Lower lobe of right lung (tissue), 2 donors: ENCODE data around the gene HDAC4. TPM values are rescaled to one million over a fixed set of nuclear protein-coding genes. Genes with fewer than 3 reads are reported as not detected.

ENCODE experiments used
- ATAC-seq, 2 donors: fragments of 200-7000 bp; cut with Tn5 transposase; one replicate each; pipeline ENCODE4 v1.9.1; 2020 to 2022; ENCODE audit warnings: mild to moderate bottlenecking in 2 of 2, moderate library complexity in 2 of 2
- DNase-seq: peaks from one replicate; pipeline ENCODE4 v3.0.0-alpha.2; 2020
- H3K27ac ChIP-seq: fragments of 200-600 bp; one replicate; pipeline ENCODE4 v1.8.0; 2022
- H3K27me3 ChIP-seq: fragments of 200-600 bp; one replicate; pipeline ENCODE4 v1.8.0; 2022; ENCODE audit warnings: low read depth
- H3K36me3 ChIP-seq: fragments of 200-600 bp; one replicate; pipeline ENCODE4 v1.8.0; 2022; ENCODE audit warnings: mild to moderate bottlenecking
- H3K4me1 ChIP-seq: fragments of 200-600 bp; one replicate; pipeline ENCODE4 v1.8.0; 2022
- H3K4me3 ChIP-seq: fragments of 200-600 bp; one replicate; pipeline ENCODE4 v1.8.0; 2022; ENCODE audit warnings: mild to moderate bottlenecking
- H3K9me3 ChIP-seq: fragments of 200-600 bp; one replicate; pipeline ENCODE4 v1.8.0; 2022
- intact Hi-C: fragments of 100-400 bp; cut with DNase I; formaldehyde crosslinking; loops from one replicate; pipeline ENCODE4 v1.11.0; 2022
- total RNA-seq: library from RNA; stranded (reverse); fragmentation: NEBNext Ultra II Directional; extraction: Animal tissue kit (Norgen Biotek cat#: 25700); gene quantifications from one replicate; pipeline ENCODE4 v1.2.1, GENCODE V29; 2021
- TF ChIP-seq, protein P1 (sequence below): fragments of 200-600 bp; IDR thresholded peaks from one replicate; pipeline ENCODE4 v1.8.0; 2022; ENCODE audit warnings: antibody characterized with exemption, mild to moderate bottlenecking
- donor health status: DM: no; HTN: yes; CAD: no; lungs with severe emphysema.

The HDAC4 gene
- total RNA-seq, 1 donor from 2014 or later = 44.9 TPM

DNA sequence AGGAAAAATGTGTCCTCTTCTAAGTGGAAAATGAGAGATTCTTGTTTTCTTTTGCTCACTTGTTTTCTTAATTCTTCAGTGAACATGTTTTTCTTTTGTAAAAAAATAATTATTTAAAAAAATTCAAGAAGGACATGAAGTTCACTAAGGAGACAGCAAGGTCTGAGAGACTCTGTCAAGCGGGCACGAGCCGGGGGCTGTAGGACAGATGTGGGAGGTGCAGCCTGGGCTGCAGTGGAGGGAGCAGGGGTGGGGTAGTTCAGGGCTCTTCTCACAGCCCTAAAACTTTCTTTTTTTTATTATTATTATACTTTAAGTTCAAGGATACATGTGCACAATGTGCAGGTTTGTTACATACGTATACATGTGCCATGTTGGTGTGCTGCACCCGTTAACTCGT is 4.3 kb upstream of the HDAC4 start:
- no peaks in the 10 kb centered on the region for H3K9me3 ChIP-seq
- TF ChIP-seq, protein P1, sequence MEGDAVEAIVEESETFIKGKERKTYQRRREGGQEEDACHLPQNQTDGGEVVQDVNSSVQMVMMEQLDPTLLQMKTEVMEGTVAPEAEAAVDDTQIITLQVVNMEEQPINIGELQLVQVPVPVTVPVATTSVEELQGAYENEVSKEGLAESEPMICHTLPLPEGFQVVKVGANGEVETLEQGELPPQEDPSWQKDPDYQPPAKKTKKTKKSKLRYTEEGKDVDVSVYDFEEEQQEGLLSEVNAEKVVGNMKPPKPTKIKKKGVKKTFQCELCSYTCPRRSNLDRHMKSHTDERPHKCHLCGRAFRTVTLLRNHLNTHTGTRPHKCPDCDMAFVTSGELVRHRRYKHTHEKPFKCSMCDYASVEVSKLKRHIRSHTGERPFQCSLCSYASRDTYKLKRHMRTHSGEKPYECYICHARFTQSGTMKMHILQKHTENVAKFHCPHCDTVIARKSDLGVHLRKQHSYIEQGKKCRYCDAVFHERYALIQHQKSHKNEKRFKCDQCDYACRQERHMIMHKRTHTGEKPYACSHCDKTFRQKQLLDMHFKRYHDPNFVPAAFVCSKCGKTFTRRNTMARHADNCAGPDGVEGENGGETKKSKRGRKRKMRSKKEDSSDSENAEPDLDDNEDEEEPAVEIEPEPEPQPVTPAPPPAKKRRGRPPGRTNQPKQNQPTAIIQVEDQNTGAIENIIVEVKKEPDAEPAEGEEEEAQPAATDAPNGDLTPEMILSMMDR = no peak
- H3K27me3 ChIP-seq = no peaks in the 10 kb centered on the region
- H3K36me3 ChIP-seq = no peaks in the 10 kb centered on the region
- intact Hi-C loops = no loop called here
- no peak for ATAC-seq
- H3K27ac ChIP-seq = no peak overlapping the region
- no peaks in the 10 kb centered on the region for H3K4me1 ChIP-seq
- no peak overlapping the region for H3K4me3 ChIP-seq
- no peak for DNase-seq

DNA sequence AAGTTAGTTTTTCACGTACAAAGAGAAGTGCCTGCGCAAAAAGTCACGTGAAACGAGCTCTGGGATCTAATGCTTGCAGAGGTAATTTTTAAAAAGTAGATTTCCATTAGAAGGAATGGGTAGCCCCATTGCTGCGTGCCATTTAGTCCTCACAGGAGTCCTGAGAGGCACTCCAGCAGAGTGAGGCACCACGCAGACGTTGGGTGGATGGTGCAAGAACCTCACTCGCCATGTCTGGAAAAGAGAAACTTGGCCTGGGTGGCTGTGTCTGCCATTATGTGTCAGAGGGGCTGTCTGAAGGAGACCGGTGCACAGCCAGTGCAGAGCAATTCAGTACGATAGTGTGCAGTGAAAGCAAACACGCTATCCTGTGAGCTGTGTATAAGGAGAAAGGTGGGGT is 1.8 kb upstream of the HDAC4 start:
- H3K27me3 ChIP-seq = no peaks in the 10 kb centered on the region
- H3K36me3 ChIP-seq = no peaks in the 10 kb centered on the region
- no peak for DNase-seq
- no peaks in the 10 kb centered on the region for H3K9me3 ChIP-seq
- peaks cover 5% of the 10 kb centered on the region for H3K4me1 ChIP-seq
- TF ChIP-seq, protein P1 = no peak
- ATAC-seq = no peak
- no peak overlapping the region for H3K27ac ChIP-seq
- no peak overlapping the region for H3K4me3 ChIP-seq
- intact Hi-C loops = no loop called here

DNA sequence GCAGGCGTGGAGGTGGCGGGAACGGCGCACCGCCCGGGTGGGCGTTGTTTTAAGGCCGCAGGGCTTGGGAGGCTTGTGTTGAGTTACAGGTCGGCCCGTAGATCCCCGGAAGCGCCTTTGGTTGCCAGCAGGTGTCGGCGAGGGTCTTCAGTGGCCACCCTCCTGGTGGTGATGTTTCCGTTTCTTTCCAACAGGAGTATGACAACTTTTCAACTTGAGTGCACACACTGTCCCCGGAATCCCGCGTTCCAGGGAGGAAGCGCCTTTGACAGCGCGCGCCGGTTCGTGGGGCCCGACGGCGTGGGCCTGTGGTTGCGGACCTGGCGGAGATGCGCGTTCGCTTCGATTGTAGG is 1.0 kb upstream of the HDAC4 start:
- Histone ChIP-seq H3K27ac (peak overlapping the region; percentile 100), H3K9me3 (no peaks in the 10 kb centered on the region), H3K4me3 (peak overlapping the region; percentile 68), H3K36me3 (no peaks in the 10 kb centered on the region), H3K27me3 (no peaks in the 10 kb centered on the region), H3K4me1 (peaks cover 5% of the 10 kb centered on the region)
- ATAC-seq (peak; percentile 6 to 45), DNase-seq (peak; percentile 77)
- intact Hi-C loops = no loop called here
- TF ChIP-seq, protein P1 = no peak

DNA sequence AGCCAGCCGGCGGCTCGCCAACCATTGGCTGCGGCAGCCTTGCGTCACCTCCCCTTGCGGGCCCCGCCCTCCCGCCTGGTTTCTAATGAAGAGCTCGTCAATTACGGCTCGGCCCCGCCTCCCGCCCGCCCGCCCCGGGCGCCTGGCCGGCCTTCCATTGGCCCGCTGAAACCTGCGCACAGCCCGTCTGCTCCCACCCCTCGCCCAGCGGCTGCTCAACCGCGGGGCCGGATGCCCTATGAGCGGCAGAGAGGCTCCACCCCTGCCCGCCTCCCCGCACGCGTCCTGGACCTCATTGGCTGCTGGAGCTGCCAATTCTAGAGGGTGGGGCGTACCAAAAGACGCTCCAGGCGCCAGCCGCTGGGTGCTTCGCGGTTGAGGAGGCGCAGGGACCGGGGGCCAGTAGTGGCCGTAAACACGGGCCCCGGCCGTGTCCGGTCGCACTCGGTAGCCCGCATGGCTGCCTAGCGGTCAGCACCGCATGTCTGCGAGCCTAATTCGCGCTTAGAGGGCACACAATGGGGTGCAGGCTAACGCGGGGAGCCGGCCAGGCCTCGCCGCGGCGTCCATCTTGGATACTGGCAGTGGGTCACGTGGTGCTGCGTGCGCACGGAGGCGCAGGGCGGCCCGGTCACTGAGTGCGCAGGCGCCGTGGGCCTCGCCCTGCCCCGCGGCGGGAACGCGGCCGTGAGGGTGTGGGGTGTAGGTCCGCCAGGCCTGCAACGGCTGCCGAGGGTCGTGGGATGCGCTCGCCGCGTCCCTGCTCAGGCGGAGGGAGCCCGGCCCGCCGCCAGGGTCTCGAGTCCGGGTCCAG is 454 bp upstream of the HDAC4 start:
- Histone ChIP-seq H3K27me3 (no peaks in the 10 kb centered on the region), H3K4me3 (peak overlapping the region; percentile 68), H3K27ac (peak overlapping the region; percentile 100), H3K4me1 (peaks cover 8% of the 10 kb centered on the region), H3K9me3 (no peaks in the 10 kb centered on the region), H3K36me3 (no peaks in the 10 kb centered on the region)
- TF ChIP-seq, protein P1 = no peak
- DNase-seq = peak; percentile 100
- intact Hi-C loops = no loop called here
- ATAC-seq = peak; percentile 97 to 98

DNA sequence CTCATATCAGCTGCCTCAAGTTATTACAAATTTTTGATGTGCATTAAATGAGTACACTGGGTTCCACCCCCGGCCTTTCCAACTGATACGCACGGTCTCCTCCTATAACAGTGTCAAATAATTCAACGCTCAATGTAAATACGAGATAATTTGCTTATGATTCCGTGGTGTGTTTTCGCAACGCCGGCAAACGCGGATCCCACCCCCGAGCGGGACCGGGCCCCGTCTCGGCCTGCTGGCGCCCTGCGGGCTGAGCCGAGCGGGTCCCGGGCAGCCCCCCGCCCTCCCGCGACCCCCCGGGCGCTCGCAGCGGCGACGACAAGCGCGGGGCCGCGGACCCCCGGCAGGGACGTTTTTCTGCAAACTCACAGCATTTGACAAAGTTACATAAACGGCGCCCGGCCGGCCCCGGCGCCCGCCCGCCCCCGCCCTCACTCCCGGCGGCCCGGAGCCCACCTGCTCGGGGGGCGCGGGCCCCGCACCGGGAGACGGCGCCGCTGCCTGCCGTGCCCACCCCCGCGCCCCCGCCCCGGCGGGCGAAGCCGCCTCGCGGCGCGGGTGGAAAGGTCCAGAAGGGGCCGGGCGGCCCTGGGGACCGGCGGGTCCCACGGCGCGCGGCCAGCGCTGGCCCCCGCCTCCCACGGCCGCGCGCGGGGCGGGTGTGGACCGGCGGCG is 762 bp downstream of the HDAC4 start:
- no peaks in the 10 kb centered on the region for H3K27me3 ChIP-seq
- TF ChIP-seq, protein P1 = no peak
- H3K27ac ChIP-seq = peak overlapping the region; percentile 39
- intact Hi-C loops = no loop called here
- H3K9me3 ChIP-seq = no peaks in the 10 kb centered on the region
- H3K4me1 ChIP-seq = peaks cover 17% of the 10 kb centered on the region
- no peaks in the 10 kb centered on the region for H3K36me3 ChIP-seq
- peak overlapping the region; percentile 55 for H3K4me3 ChIP-seq
- no peak for DNase-seq
- ATAC-seq = no peak
